Epithelial cell of esophagus (primary cell): ENCODE measurements around the gene CTSG.
"Not testable (repeated sequence)": the region's sequence is repeated elsewhere in the genome, so short reads cannot be mapped to it uniquely, and the experiment has no call there.

Experiments used
- DNase-seq: peaks from one replicate; pipeline ENCODE4 v3.0.0; 2010; ENCODE audit warnings: low read depth
- H3K4me3 ChIP-seq: 2 replicates; pipeline ENCODE4 v1.5.1; 2011; ENCODE audit warnings: mild to moderate bottlenecking, low read length, control low read depth
- TF ChIP-seq, protein P1 (sequence below): IDR thresholded peaks from 2 replicates; pipeline ENCODE4 v1.5.1; 2011; ENCODE audit warnings: low read depth, mild to moderate bottlenecking, low read length, control low read depth, inconsistent platforms; ENCODE audit not compliant: insufficient read depth; ENCODE audit errors: missing control alignments

Gene CTSG

GRCh38 chr14:24576771-24577170 lies 721 bp upstream of the CTSG start:
- TF ChIP-seq, protein P1, sequence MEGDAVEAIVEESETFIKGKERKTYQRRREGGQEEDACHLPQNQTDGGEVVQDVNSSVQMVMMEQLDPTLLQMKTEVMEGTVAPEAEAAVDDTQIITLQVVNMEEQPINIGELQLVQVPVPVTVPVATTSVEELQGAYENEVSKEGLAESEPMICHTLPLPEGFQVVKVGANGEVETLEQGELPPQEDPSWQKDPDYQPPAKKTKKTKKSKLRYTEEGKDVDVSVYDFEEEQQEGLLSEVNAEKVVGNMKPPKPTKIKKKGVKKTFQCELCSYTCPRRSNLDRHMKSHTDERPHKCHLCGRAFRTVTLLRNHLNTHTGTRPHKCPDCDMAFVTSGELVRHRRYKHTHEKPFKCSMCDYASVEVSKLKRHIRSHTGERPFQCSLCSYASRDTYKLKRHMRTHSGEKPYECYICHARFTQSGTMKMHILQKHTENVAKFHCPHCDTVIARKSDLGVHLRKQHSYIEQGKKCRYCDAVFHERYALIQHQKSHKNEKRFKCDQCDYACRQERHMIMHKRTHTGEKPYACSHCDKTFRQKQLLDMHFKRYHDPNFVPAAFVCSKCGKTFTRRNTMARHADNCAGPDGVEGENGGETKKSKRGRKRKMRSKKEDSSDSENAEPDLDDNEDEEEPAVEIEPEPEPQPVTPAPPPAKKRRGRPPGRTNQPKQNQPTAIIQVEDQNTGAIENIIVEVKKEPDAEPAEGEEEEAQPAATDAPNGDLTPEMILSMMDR: no peak
- no peak for DNase-seq
- H3K4me3 ChIP-seq: no peak overlapping the region

- TF ChIP-seq, protein P1: no peak
- no peak overlapping the region for H3K4me3 ChIP-seq
- DNase-seq: no peak
Measured at GRCh38 chr14:24574206-24574774, 1.8 kb downstream of the CTSG start.

DNA sequence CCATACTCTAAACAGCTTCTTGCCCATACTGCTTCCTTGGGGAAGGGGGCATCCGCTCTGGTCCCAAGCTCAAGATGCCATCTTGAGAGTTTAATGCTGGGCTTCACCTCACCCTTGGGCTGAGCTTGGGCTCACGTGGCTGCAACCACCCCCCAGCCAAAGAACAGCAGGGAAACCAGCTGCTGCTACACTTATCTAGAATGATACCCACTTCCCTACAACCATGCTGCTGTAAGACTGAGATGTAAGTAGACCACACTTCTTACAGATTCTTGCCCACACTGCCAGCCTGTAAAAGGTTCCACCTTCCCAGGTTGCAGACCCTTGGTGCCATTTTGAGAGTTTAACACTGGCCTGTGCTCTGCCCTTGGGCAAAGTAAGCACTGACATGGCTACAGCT lies 9.7 kb downstream of the CTSG start:
- TF ChIP-seq, protein P1: no peak
- no peak for DNase-seq
- no peak overlapping the region for H3K4me3 ChIP-seq

DNA sequence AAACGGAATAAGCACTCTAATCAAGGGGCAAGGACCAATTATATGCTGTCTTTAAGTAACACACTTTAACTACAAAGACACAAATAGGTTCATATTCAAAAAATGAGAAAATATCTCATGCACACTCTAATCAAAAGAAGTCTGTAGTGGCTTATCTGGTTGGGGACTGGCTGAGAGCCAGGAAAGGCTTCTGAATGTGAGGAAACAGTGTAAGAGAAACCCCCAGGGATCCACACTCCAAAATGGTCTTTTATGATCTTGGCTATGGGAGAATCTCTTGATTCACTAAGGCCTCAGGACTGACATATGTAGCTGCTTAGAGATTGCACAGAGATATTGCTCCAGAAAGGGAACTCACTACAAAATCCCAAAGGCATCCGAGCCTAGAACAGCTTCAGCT lies 10.3 kb downstream of the CTSG start:
- TF ChIP-seq, protein P1: no peak
- no peak for DNase-seq
- H3K4me3 ChIP-seq: no peak overlapping the region

GRCh38 chr14:24563505-24563904 lies 12.5 kb downstream of the CTSG start:
- no peak for DNase-seq
- TF ChIP-seq, protein P1: no peak

GRCh38 chr14:24556756-24557155 lies 19.3 kb downstream of the CTSG start:
- H3K4me3 ChIP-seq: no peak overlapping the region
- DNase-seq: peak; percentile 84
- TF ChIP-seq, protein P1: no peak

More at GRCh38 chr14:24563505-24563904, 12.5 kb downstream of the CTSG start:
- H3K4me3 ChIP-seq: no peak overlapping the region

DNA sequence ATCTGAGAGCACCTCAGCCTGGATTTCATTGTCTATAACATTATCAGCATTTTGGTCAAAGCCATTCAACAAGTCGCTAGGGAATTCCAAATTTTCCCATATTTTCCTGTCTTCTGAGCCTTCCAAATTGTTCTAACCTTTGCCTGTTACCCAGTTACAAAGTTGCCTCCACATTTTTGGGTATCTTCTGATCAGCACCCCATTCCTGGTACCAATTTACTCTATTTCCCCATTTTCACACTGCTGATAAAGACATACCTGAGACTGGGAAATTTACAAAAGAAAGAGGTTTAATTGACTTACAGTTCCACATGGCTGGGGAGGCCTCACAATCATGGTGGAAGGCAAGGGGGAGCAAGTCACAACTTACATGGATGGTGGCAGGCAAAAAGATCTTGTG lies 27.0 kb downstream of the CTSG start:
- DNase-seq, H3K4me3 ChIP-seq: not testable (repeated sequence)
